NT2/D1 (cell line): ENCODE data around the gene PHACTR2.

Source experiments
- DNase-seq: peaks from one replicate; pipeline ENCODE4 v3.0.0-alpha.2; 2011; ENCODE audit warnings: low read depth, low spot score
- H3K27me3 ChIP-seq: 2 replicates; pipeline ENCODE4 v1.6.0; 2011; ENCODE audit warnings: mild to moderate bottlenecking; ENCODE audit not compliant: insufficient read length, insufficient read depth
- H3K36me3 ChIP-seq: 2 replicates; pipeline ENCODE4 v1.6.1; 2011; ENCODE audit warnings: mild to moderate bottlenecking, low read length, mixed read lengths; ENCODE audit not compliant: insufficient read depth, insufficient read length
- H3K4me1 ChIP-seq: 2 replicates; pipeline ENCODE4 v1.5.1; 2011; ENCODE audit not compliant: insufficient read depth, insufficient read length
- H3K4me3 ChIP-seq: 2 replicates; pipeline ENCODE4 v1.5.1; 2011; ENCODE audit warnings: low read depth; ENCODE audit not compliant: insufficient read length
- H3K9ac ChIP-seq: 2 replicates; pipeline ENCODE4 v1.6.0; 2011; ENCODE audit warnings: low read depth; ENCODE audit not compliant: insufficient read length
- H3K9me3 ChIP-seq: 2 replicates; pipeline ENCODE4 v1.5.1; 2011; ENCODE audit warnings: mild to moderate bottlenecking, low read length; ENCODE audit not compliant: insufficient read depth
- SUZ12 ChIP-seq: IDR thresholded peaks from 2 replicates; pipeline ENCODE4 v1.6.1; 2011; ENCODE audit not compliant: insufficient read length, insufficient read depth; ENCODE audit errors: extremely low read depth
- YY1 ChIP-seq: IDR thresholded peaks from 2 replicates; pipeline ENCODE4 v1.6.1; 2011; ENCODE audit not compliant: insufficient read length, insufficient read depth
- ZNF274 ChIP-seq: IDR thresholded peaks from 2 replicates; pipeline ENCODE4 v1.6.1; 2011; ENCODE audit warnings: mild to moderate bottlenecking, low read depth, low read length

PHACTR2 gene

GRCh38 chr6:143700684-143701348, 23.1 kb downstream of the PHACTR2 start:
- no peaks in the 10 kb centered on the region for H3K36me3 ChIP-seq
- H3K4me1 ChIP-seq: no peaks in the 10 kb centered on the region
- H3K27me3 ChIP-seq: no peaks in the 10 kb centered on the region
- no peaks in the 10 kb centered on the region for H3K9me3 ChIP-seq
- DNase-seq: no peak
- no peak overlapping the region for H3K9ac ChIP-seq
- TF ChIP-seq SUZ12: no peak
- no peak for TF ChIP-seq YY1
- TF ChIP-seq ZNF274: no peak
- H3K4me3 ChIP-seq: no peak overlapping the region

- no peaks in the 10 kb centered on the region for H3K36me3 ChIP-seq
- H3K9ac ChIP-seq: no peak overlapping the region
- no peak for DNase-seq
- TF ChIP-seq ZNF274 (no peak), SUZ12 (no peak), YY1 (no peak)
- no peaks in the 10 kb centered on the region for H3K9me3 ChIP-seq
- H3K4me1 ChIP-seq: no peaks in the 10 kb centered on the region
- H3K27me3 ChIP-seq: no peaks in the 10 kb centered on the region
- H3K4me3 ChIP-seq: no peak overlapping the region
Measured at GRCh38 chr6:143701349-143702234, 23.8 kb downstream of the PHACTR2 start.

GRCh38 chr6:143705569-143705968, 27.8 kb downstream of the PHACTR2 start:
- DNase-seq: no peak
- H3K9ac ChIP-seq: no peak overlapping the region
- H3K36me3 ChIP-seq: no peaks in the 10 kb centered on the region
- no peak overlapping the region for H3K4me3 ChIP-seq
- H3K9me3 ChIP-seq: no peaks in the 10 kb centered on the region; the same call in 1 of the 2 replicates
- no peaks in the 10 kb centered on the region for H3K27me3 ChIP-seq
- TF ChIP-seq YY1 (no peak), SUZ12 (no peak), ZNF274 (no peak)
- H3K4me1 ChIP-seq: no peaks in the 10 kb centered on the region

GRCh38 chr6:143707697-143708096, 29.9 kb downstream of the PHACTR2 start:
- H3K9me3 ChIP-seq: no peaks in the 10 kb centered on the region; the same call in 1 of the 2 replicates
- H3K36me3 ChIP-seq: no peaks in the 10 kb centered on the region
- no peaks in the 10 kb centered on the region for H3K27me3 ChIP-seq
- TF ChIP-seq SUZ12 (no peak), YY1 (no peak), ZNF274 (no peak)
- DNase-seq: no peak
- H3K9ac ChIP-seq: no peak overlapping the region
- H3K4me3 ChIP-seq: no peak overlapping the region
- H3K4me1 ChIP-seq: no peaks in the 10 kb centered on the region

GRCh38 chr6:143708889-143709288, 31.1 kb downstream of the PHACTR2 start:
- Histone ChIP-seq H3K9me3 (no peaks in the 10 kb centered on the region; the same call in 1 of the 2 replicates), H3K36me3 (no peaks in the 10 kb centered on the region), H3K9ac (no peak overlapping the region), H3K27me3 (no peaks in the 10 kb centered on the region), H3K4me1 (no peaks in the 10 kb centered on the region), H3K4me3 (no peak overlapping the region)
- no peak for TF ChIP-seq SUZ12
- TF ChIP-seq ZNF274: no peak
- TF ChIP-seq YY1: no peak
- no peak for DNase-seq

- no peaks in the 10 kb centered on the region for H3K4me1 ChIP-seq
- DNase-seq: no peak
- no peak overlapping the region for H3K4me3 ChIP-seq
- no peak for TF ChIP-seq ZNF274
- TF ChIP-seq SUZ12: no peak
- TF ChIP-seq YY1: no peak
- no peaks in the 10 kb centered on the region for H3K27me3 ChIP-seq
- H3K9me3 ChIP-seq: no peaks in the 10 kb centered on the region; the same call in 1 of the 2 replicates
- no peak overlapping the region for H3K9ac ChIP-seq
- no peaks in the 10 kb centered on the region for H3K36me3 ChIP-seq
Measured at GRCh38 chr6:143711714-143712113, 33.9 kb downstream of the PHACTR2 start.

GRCh38 chr6:143718472-143718871, 40.7 kb downstream of the PHACTR2 start:
- H3K4me1 ChIP-seq: no peaks in the 10 kb centered on the region
- no peak overlapping the region for H3K9ac ChIP-seq
- no peak for DNase-seq
- peaks cover 3% of the 10 kb centered on the region for H3K36me3 ChIP-seq
- no peaks in the 10 kb centered on the region for H3K27me3 ChIP-seq
- H3K4me3 ChIP-seq: no peak overlapping the region
- no peaks in the 10 kb centered on the region for H3K9me3 ChIP-seq
- TF ChIP-seq ZNF274: no peak
- no peak for TF ChIP-seq YY1
